Vagina (tissue), 2 donors: ENCODE data around the gene TBC1D16.

Experiments
- POLR2A ChIP-seq, 2 donors: fragments of 450-650 bp; IDR thresholded peaks; one replicate each; pipeline ENCODE4 v1.6.1; 2017; ENCODE audit warnings: antibody characterized with exemption in 2 of 2, mild to moderate bottlenecking in 2 of 2, moderate library complexity in 2 of 2
- TF ChIP-seq, protein P1 (sequence below), 3 experiments: fragments of 450-650 bp in 2 of 3; fragments of 200-600 bp in 1 of 3; sonication (generic) in 1 of 3; IDR thresholded peaks; one replicate each; pipeline ENCODE4 v1.5.1; 2017 to 2019; ENCODE audit warnings: antibody characterized with exemption in 3 of 3, mild to moderate bottlenecking in 2 of 3, moderate library complexity in 2 of 3

DNA sequence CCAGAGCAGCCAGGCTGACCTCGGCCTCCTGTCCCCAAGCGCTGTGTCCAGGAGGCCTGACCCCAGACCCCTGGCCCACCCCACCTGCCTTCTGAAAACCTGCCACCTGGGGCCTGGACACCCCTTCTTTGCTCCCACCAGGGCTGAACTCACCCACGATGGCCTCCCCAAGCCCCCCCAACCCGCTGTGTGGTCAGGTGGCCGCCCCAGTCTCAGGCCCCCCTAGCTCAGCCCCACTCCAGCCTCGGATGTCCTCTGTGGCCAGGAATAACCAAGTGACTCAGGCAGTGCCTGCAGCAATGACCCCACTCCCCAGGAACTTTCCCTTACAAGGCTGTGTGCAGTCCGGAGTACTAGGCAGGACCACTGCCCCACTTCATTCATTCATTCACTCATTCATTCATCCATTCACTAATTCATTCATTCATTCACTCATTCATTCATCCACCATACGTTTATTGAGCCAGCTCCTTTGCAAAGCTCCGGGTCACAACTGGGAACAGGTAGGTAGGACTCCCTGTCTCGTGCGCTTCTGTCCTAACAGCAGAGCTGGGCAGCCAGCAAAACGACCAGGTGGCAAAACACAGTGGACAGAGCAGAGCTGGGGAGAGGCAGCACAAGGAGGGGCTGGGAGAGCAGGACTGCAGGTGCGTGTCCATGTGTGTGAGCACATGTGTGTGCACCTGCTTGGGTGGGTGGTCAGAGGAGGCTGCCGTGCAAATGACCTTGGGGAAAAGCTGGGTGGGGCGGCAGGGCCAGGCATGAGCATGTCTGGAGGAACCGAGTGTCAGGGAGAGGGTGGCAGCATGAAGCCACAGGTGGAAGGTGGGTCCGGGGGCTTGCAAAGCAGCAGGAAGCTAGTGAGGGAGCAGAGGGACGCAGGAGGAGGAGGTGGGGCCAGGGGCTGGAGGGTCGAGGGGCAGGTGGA lies 120.6 kb downstream of the TBC1D16 start:
- no peak for TF ChIP-seq POLR2A (IDR thresholded peaks at IDR 0.05)
- TF ChIP-seq, protein P1, sequence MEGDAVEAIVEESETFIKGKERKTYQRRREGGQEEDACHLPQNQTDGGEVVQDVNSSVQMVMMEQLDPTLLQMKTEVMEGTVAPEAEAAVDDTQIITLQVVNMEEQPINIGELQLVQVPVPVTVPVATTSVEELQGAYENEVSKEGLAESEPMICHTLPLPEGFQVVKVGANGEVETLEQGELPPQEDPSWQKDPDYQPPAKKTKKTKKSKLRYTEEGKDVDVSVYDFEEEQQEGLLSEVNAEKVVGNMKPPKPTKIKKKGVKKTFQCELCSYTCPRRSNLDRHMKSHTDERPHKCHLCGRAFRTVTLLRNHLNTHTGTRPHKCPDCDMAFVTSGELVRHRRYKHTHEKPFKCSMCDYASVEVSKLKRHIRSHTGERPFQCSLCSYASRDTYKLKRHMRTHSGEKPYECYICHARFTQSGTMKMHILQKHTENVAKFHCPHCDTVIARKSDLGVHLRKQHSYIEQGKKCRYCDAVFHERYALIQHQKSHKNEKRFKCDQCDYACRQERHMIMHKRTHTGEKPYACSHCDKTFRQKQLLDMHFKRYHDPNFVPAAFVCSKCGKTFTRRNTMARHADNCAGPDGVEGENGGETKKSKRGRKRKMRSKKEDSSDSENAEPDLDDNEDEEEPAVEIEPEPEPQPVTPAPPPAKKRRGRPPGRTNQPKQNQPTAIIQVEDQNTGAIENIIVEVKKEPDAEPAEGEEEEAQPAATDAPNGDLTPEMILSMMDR (IDR thresholded peaks at IDR 0.05): no peak
